ENCODE results near the gene GATA5. TPM values are rescaled to one million over a fixed set of nuclear protein-coding genes. Genes with fewer than 3 reads are reported as not detected.

The GATA5 gene
- total and polyA plus RNA-seq, 2 donors (not counting 3 experiments of a cell fraction or from before 2014, with no cell fraction given) = not detected

GRCh38 chr20:62461157-62461556 is 14.6 kb downstream of the GATA5 start:
- dilution Hi-C loops (cut with MboI; ENCODE audit: extremely low pct_ligation_motif_present, low sequenced_read_pairs) (no loop called here), intact Hi-C loops (cut with micrococcal nuclease) (no loop called here)
- H3K9me1 ChIP-seq (replicated peaks; ENCODE audit: control insufficient read depth, extremely low read depth, insufficient read depth, low read length) = no peaks in the 10 kb centered on the region
- POLR2A ChIA-PET = no interaction called here
- DNase-seq (ENCODE audit: low read depth, low spot score) (no peak), FAIRE-seq (no peak)
- TF ChIP-seq CTCF (IDR thresholded peaks at IDR 0.05; ENCODE audit: extremely low read depth in 1 of 2, insufficient read depth in 1 of 2, low read depth in 1 of 2, low read length in 2 of 2) = no peak
- no peak for TF ChIP-seq JUN (IDR thresholded peaks at IDR 0.05; ENCODE audit: borderline replicate concordance, insufficient read depth, insufficient read length, low read depth)
- no peak for TF ChIP-seq POLR2A (IDR thresholded peaks at IDR 0.05; ENCODE audit: low read depth, low read length)
- no peak for TF ChIP-seq MYC (IDR thresholded peaks at IDR 0.05; ENCODE audit: low read depth, low read length)
- TF ChIP-seq POLR2AphosphoS5 (IDR thresholded peaks at IDR 0.05; ENCODE audit: insufficient read depth, low read depth, low read length) = no peak
- no peaks in the 10 kb centered on the region for H3K4me1 ChIP-seq (ENCODE audit: control insufficient read depth, extremely low read depth, insufficient read depth, low read length)
- H3K79me2 ChIP-seq (ENCODE audit: control insufficient read depth, insufficient read depth, low read length) = no peaks in the 10 kb centered on the region
- no peaks in the 10 kb centered on the region for H3K36me3 ChIP-seq (ENCODE audit: control insufficient read depth in 2 of 2, extremely low read depth in 1 of 2, insufficient read depth in 2 of 2, low read length in 2 of 2)
- CTCF ChIA-PET = no interaction called here
- H3K9me3 ChIP-seq (replicated peaks; ENCODE audit: control insufficient read depth, insufficient read depth, low read length) = no peaks in the 10 kb centered on the region
- no peak overlapping the region for H2AFZ ChIP-seq (ENCODE audit: low read depth, low read length)
- no peaks in the 10 kb centered on the region for H3K27me3 ChIP-seq (ENCODE audit: control insufficient read depth in 2 of 2, insufficient read depth in 2 of 2, low read length in 2 of 2)
- no peaks in the 10 kb centered on the region for H4K20me1 ChIP-seq (replicated peaks; ENCODE audit: control insufficient read depth, extremely low read depth, insufficient read depth, low read length)
- no peak overlapping the region for H3K27ac ChIP-seq (ENCODE audit: insufficient read depth, low read depth, low read length)
- no peak overlapping the region for H3K4me3 ChIP-seq (replicated peaks in 1 of 3; ENCODE audit: insufficient read depth in 1 of 3, low read depth in 1 of 3, low read length in 3 of 3)
- H3K9ac ChIP-seq (replicated peaks; ENCODE audit: extremely low read depth, insufficient read depth, low read length) = no peak overlapping the region
- H3K4me2 ChIP-seq (ENCODE audit: insufficient read depth, low read length) = no peak overlapping the region
- no TSS peak for BruUV-seq (replicated peaks)

GRCh38 chr20:62460678-62461077 is 15.1 kb downstream of the GATA5 start:
- no TSS peak for BruUV-seq (replicated peaks)
- no peaks in the 10 kb centered on the region for H4K20me1 ChIP-seq (replicated peaks; ENCODE audit: control insufficient read depth, extremely low read depth, insufficient read depth, low read length)
- no peak overlapping the region for H2AFZ ChIP-seq (ENCODE audit: low read depth, low read length)
- H3K27ac ChIP-seq (ENCODE audit: insufficient read depth, low read depth, low read length) = no peak overlapping the region
- no peak overlapping the region for H3K4me3 ChIP-seq (replicated peaks in 1 of 3; ENCODE audit: insufficient read depth in 1 of 3, low read depth in 1 of 3, low read length in 3 of 3)
- no peak overlapping the region for H3K4me2 ChIP-seq (ENCODE audit: insufficient read depth, low read length)
- H3K79me2 ChIP-seq (ENCODE audit: control insufficient read depth, insufficient read depth, low read length) = no peaks in the 10 kb centered on the region
- H3K9me1 ChIP-seq (replicated peaks; ENCODE audit: control insufficient read depth, extremely low read depth, insufficient read depth, low read length) = no peaks in the 10 kb centered on the region
- DNase-seq (ENCODE audit: low read depth, low spot score) (no peak), FAIRE-seq (no peak)
- no peaks in the 10 kb centered on the region for H3K9me3 ChIP-seq (replicated peaks; ENCODE audit: control insufficient read depth, insufficient read depth, low read length)
- intact Hi-C loops (cut with micrococcal nuclease) = no loop called here
- H3K9ac ChIP-seq (replicated peaks; ENCODE audit: extremely low read depth, insufficient read depth, low read length) = no peak overlapping the region
- no peak for TF ChIP-seq POLR2A (IDR thresholded peaks at IDR 0.05; ENCODE audit: low read depth, low read length)
- TF ChIP-seq MYC (IDR thresholded peaks at IDR 0.05; ENCODE audit: low read depth, low read length) = no peak
- TF ChIP-seq MAX (IDR thresholded peaks at IDR 0.05; ENCODE audit: insufficient read depth, insufficient read length) = no peak
- no peak for TF ChIP-seq FOS (IDR thresholded peaks at IDR 0.05; ENCODE audit: borderline replicate concordance, insufficient read depth, low read length)
- TF ChIP-seq EZH2 (IDR thresholded peaks at IDR 0.05; ENCODE audit: borderline replicate concordance, low read depth, low read length, severe bottlenecking) = no peak
- no peak for TF ChIP-seq CTCF (IDR thresholded peaks at IDR 0.05; ENCODE audit: extremely low read depth in 1 of 2, insufficient read depth in 1 of 2, low read depth in 1 of 2, low read length in 2 of 2)
- TF ChIP-seq GATA2 (IDR thresholded peaks at IDR 0.05; ENCODE audit: insufficient read depth, insufficient read length, low read depth, low read length) = no peak
- no peak for TF ChIP-seq JUN (IDR thresholded peaks at IDR 0.05; ENCODE audit: borderline replicate concordance, insufficient read depth, insufficient read length, low read depth)
- TF ChIP-seq POLR2AphosphoS5 (IDR thresholded peaks at IDR 0.05; ENCODE audit: insufficient read depth, low read depth, low read length) = no peak
- H3K4me1 ChIP-seq (ENCODE audit: control insufficient read depth, extremely low read depth, insufficient read depth, low read length) = no peaks in the 10 kb centered on the region
- CTCF ChIA-PET = no interaction called here
- POLR2A ChIA-PET = no interaction called here
- dilution Hi-C loops (cut with MboI; ENCODE audit: extremely low pct_ligation_motif_present, low sequenced_read_pairs) = no loop called here
- no peaks in the 10 kb centered on the region for H3K27me3 ChIP-seq (ENCODE audit: control insufficient read depth in 2 of 2, insufficient read depth in 2 of 2, low read length in 2 of 2)
- H3K36me3 ChIP-seq (ENCODE audit: control insufficient read depth in 2 of 2, extremely low read depth in 1 of 2, insufficient read depth in 2 of 2, low read length in 2 of 2) = no peaks in the 10 kb centered on the region

Data from endothelial cell of umbilical vein (primary cell).